ENCODE results near the gene TMEM25.
A peak's percentile ranks its signal among the peaks of the same experiment; 100 is the strongest.
"Not testable (repeated sequence)": the region's sequence is repeated elsewhere in the genome, so short reads cannot be mapped to it uniquely, and the experiment has no call there.

The TMEM25 gene

GRCh38 chr11:118532852-118533768 lies 2.1 kb downstream of the TMEM25 start:
- no peak for DNase-seq

GRCh38 chr11:118533769-118534729 lies 3.1 kb downstream of the TMEM25 start:
- DNase-seq, result no peak

- DNase-seq, result no peak
These were observed 4.3 kb downstream of the TMEM25 start for GRCh38 chr11:118535261-118535660.

GRCh38 chr11:118536726-118537125 lies 5.7 kb downstream of the TMEM25 start:
- DNase-seq, result no peak

GRCh38 chr11:118537409-118537980 lies 6.5 kb downstream of the TMEM25 start:
- no peak for DNase-seq

GRCh38 chr11:118544010-118544646 lies 13.1 kb downstream of the TMEM25 start:
- no peak for DNase-seq

- no peak for DNase-seq
These were observed 13.6 kb downstream of the TMEM25 start for GRCh38 chr11:118544647-118545010.

GRCh38 chr11:118545533-118545932 lies 14.5 kb downstream of the TMEM25 start:
- DNase-seq, result no peak

GRCh38 chr11:118547132-118547531 lies 16.1 kb downstream of the TMEM25 start:
- DNase-seq, result no peak

- DNase-seq, result no peak
These were observed 21.3 kb downstream of the TMEM25 start for GRCh38 chr11:118552341-118552740.

GRCh38 chr11:118560806-118561205 lies 29.8 kb downstream of the TMEM25 start:
- DNase-seq, result no peak

- DNase-seq, result no peak
These were observed 34.1 kb downstream of the TMEM25 start for GRCh38 chr11:118565051-118565450.

- no peak for DNase-seq
These were observed 38.7 kb downstream of the TMEM25 start for GRCh38 chr11:118569670-118570069.

- no peak for DNase-seq
These were observed 39.8 kb downstream of the TMEM25 start for GRCh38 chr11:118570787-118571186.

GRCh38 chr11:118571701-118572060 lies 40.7 kb downstream of the TMEM25 start:
- not testable (repeated sequence) for DNase-seq

- peak; percentile 4 for DNase-seq
These were observed 41.3 kb downstream of the TMEM25 start, which contains the start of gene ARCN1 for GRCh38 chr11:118572061-118572980. TSS of gene ARCN1 (plus strand) at chr11:118572409. CDS start at chr11:118572548, 139 bp downstream.

- DNase-seq, result no peak
These were observed 42.1 kb downstream of the TMEM25 start for GRCh38 chr11:118572981-118573550.

GRCh38 chr11:118574636-118575035 lies 43.6 kb downstream of the TMEM25 start:
- DNase-seq, result no peak

GRCh38 chr11:118577995-118578394 lies 47.0 kb downstream of the TMEM25 start:
- DNase-seq, result not testable (repeated sequence)

GRCh38 chr11:118581057-118581456 lies 50.1 kb downstream of the TMEM25 start:
- no peak for DNase-seq

Measured in GOT3 (cell line).